HG03565 (cell line): ENCODE data around the gene ZNF3.

Source experiments
- ATAC-seq: cut with Tn5 transposase; IDR thresholded peaks from one replicate; pipeline ENCODE4 v1.9.1; 2021; ENCODE audit warnings: mild to moderate bottlenecking, moderate library complexity; ENCODE audit not compliant: unreplicated experiment

ZNF3 gene

DNA sequence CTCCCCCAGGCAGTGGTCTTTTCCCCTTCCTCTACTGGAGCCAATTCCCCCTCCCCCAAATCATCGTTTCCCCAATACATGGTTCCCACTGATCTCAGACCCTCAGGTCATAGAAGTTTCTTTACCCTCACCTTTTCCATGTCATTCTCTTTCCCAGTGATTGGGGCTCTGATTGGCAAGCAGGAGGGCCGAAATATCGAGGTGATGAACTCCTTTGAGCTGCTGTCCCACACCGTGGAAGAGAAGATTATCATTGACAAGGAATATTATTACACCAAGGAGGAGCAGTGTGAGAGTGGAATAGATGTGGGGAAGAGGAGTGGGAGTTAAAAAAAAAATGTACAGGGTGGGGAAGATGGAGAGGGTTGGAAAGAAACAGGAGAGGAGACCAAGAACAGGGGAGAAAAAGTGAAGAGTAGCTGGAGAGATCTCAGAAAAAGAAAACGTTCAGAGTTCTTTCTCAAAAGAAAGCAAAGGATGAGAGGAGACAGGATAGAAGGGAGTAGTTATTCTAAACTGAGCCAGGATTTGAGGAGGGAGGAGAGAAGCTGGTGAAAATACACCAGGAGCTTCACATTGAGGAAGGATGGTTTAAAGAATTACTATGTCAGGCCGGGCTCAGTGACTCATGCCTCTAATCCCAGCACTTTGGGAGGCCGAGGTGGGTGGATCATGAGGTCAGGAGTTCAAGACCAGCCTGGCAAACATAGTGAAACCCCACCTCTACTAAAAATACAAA lies 8.1 kb upstream of the ZNF3 start:
- no peak for ATAC-seq

DNA sequence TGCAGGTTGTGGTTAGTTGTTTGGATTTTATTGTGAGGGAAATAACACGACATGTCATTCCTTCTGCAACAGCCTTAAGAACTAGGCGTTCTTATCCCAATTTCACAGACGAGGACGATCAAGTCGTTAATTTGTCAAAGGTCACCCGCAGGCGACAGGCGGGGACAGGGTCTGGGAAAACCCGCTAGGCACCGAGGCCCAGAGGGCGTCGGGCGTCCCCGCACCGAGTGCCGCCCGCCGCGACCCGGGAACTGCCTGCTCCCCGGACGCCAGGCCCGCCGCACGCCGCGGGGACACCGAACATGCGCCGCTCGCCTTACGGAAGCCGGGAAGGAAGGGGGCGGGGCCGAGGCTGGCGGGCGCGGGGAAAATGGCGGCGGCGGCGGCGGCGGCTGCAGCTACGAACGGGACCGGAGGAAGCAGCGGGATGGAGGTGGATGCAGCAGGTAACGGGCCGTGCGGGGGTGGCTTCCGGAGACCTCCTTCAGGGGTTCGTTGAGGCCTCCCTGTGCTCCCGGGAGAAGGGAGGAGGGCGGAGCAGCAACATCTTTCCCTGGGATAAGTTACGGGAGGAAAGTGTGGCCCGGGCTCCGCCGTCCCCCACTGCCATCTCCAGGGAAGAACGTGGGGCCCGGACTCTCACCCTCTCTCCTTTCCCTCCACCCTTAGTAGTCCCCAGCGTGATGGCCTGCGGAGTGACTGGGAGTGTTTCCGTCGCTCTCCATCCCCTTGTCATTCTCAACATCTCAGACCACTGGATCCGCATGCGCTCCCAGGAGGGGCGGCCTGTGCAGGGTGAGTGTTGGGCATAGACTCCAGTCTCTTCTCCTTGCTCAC lies 7.3 kb upstream of the ZNF3 start, which contains the start of gene COPS6:
TSS of gene COPS6 (plus strand) at position 349 of the 837 bp plus-strand sequence. CDS start at position 371, 22 bp downstream.
- no peak for ATAC-seq

DNA sequence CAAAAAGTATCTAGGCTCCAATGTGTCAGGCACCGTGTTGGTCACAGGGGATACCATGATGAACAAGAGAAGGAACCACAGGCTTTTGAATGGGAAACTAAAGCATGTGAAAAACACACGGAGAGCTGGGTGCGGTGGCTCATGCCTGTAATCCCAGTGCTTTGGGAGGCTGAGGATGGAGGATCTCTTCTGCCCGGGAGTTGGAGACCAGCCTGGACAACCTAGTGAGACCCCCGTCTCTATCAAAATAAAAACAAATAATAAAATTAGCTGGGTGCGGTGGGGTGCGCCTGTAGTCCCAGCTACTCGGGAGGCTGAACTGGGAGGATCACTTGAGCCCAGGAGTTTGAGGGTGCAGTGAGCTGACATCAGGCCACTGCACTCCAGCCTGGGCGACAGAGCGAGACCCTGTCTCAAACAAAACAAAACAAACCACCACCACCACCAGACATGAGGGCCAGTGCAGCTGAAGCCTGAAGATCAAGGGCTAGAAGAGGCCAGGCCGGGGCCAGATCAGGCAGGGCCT lies 6.6 kb upstream of the ZNF3 start:
- ATAC-seq = no peak

DNA sequence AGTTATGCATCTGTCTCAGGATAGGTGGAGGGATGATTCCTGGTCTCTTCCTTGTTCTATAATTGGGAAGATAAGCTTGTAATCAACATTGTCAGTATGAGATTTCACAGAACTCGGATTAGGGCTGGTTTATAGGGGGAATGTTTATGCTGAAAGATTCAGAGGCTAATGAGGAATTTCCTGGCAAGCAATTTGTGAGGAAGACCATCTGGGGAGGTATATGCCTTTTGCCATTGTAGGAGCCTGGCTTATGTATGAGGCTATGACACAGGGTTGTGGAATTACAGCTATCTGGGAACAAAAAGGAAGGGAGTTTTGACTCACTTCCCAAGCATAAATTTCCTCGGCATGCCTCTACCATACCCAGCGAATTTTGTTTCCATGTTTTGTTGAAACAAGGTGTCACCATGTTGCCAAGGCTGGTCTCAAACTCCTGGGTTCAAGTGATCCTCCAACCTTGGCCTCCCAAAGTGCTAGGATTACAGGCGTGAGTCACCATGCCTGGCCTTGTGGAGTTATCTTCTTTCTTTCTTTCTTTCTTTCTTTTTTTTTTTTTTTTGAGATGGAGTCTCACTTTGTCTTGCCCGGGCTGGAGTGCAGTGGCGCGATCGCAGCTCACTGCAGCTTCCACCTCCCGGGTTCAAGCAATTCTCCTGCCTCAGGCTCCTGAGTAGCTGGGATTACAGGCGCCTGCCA lies 5.7 kb upstream of the ZNF3 start:
- ATAC-seq = no peak

DNA sequence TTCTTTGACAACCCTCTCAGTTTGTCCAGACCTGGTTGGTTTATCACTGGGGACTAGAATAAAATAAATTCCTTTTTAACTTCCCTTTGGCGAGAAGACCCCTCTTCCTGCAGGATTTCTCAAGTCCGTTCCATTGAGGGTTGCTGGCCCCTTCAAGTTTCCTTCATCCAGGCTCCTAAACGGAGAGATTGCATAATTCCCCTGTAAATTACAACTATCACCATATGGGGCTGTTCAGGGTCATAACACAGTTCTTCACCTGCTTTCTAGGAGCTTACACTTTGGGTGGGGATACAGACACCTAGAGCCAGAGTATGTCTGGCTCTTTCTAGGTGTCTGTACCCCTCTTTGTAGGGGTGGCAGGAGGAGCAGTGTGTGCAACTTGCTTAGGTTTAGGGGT lies 4.0 kb upstream of the ZNF3 start:
- no peak for ATAC-seq

DNA sequence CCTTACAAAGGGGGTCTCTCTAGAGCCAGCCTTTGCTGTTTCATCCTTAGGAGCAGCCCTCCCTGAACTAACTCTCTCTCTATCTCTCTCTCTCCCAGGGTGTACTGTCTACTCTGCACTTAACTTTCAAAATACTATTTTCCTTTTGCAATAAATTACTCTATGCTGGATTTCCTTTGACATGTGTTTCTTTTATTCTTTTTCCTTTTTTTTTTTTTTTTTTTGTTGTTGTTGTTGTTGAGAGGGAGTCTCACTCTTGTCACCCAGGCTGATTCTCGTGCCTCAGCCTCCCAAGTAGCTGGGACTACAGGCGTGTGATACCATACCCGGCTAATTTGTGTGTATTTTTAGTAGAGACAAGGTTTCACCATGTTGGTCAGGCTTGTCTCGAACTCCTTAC lies 1.5 kb upstream of the ZNF3 start:
- no peak for ATAC-seq

DNA sequence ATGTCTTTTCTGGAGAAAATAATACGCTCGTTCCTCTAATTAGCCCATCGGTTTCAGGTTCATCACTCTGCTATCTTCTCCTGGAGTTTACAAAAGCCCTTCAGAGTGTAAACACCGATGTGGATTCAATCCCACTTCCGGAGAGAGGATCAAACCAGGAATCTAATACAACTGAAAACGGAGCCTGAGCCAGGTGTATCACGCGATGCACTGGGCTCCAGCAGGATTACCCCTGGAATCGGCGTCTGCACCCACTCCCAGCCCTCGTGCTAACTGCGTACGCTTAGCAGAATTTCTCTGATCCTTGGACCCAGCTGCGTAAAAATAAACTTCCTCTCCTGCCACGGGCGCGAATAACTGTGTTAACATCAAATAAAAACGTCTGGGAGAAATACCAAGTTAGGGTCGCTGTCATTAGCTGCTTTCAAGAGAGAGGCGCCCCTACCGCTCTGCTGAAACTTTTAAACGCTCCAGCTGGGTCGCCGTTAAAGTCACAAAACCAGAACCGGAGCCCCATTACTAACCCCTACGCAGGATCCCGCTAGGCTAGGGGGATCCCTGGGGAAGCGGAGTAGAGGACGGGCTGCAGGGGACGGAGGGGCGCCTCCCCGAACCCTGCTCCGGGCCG lies 502 bp downstream of the ZNF3 start:
- no peak for ATAC-seq

DNA sequence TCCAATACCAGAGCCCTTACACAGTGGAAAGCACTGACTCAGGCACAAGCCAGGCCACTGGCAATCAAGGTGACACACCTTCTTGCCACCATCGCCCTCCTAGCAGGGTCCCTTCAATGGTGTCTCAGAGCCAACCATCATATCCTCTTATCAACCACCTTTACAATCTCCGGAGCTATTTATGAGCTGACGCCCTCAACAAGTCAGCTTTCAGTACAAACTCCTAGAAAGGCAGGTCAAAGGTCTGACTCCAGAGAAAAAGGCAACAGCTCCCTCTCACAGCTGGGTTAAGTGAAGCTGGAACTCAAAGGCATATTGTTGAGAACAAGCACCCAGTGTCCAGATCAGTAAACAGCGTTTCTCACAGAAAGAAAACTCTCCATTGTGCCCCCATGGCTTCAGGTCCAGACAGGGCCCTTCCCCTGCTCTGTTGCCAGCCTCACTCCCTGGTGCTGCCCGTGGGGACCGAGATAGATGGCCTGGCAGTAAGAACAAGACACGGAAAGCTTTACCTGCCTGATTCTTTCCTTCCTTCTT lies 2.4 kb downstream of the ZNF3 start:
- ATAC-seq = no peak

DNA sequence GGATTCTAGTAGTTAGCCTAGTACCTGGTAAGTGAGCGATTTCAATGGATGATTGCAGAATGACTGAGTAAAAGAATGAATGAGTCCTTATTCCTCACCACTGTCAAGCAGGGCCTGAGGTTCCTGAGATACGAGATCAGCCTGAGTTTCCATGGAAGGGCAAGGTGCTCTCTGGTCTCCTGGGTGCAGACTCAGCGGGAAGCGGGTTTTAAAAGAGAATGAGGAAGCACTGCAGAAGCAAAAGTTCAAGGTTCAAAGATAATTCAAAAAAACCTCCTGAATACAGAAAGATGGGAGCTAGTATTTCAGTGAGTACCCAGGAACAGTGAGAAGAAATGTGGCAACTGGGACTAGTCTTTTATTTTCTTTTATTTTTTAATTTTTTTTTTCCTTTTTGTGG lies 4.3 kb downstream of the ZNF3 start:
- no peak for ATAC-seq

DNA sequence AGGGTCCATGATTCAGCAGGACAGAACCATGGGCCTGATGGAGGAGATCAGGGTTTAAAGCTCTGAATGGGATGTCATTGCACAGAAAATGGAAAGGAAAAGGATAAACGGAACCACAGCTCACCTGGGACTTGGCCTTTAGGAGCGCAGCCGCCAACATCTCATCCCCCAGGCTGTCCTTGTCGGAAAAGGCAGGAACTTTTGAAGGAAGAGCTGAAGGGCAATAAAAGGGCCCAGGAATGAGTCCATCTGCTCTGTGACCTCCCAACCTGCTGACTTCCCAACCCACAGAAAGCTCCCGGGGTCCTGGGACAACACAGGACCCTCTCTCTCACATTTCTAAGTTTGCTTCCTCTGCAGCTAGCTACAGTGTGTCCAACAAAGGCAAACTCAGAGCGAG lies 6.1 kb downstream of the ZNF3 start:
- ATAC-seq = no peak

DNA sequence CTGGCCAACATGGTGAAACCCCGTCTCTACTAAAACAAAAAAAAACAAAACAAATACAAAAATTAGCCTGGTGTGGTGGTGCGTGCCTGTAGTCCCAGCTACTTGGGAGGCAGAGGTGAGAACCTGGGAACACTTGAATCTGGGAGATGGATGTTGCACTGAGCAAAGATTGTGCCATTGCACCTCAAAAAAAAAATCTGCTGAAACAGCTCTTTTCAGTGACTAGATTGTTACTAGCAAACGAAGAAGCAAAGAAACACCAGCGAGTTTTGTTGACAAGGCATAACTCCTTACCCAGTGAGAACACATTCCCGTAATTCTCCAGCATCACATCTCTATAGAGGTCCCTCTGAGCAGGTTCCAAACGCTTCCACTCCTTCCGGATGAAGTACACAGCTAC lies 6.7 kb downstream of the ZNF3 start:
- no peak for ATAC-seq

DNA sequence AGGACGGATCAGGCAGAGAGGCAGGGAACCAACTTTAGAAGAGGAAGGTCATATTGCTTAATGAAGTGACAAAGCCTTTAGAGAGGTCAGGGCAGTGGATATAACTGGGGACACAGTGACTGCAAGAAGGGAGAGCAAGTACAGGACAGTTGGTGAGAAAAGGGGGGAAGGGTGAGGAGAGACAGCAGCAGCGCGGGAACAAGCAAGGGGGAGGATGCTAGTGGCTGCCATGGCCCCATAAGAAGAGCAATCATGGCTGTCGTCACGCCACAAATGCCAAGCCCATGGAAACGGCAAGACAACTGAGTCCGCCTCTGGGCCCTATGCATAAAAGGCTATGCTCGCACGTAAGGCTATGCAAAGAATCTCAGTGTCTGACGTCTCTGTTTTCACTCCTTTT lies 9.1 kb downstream of the ZNF3 start:
- no peak for ATAC-seq

DNA sequence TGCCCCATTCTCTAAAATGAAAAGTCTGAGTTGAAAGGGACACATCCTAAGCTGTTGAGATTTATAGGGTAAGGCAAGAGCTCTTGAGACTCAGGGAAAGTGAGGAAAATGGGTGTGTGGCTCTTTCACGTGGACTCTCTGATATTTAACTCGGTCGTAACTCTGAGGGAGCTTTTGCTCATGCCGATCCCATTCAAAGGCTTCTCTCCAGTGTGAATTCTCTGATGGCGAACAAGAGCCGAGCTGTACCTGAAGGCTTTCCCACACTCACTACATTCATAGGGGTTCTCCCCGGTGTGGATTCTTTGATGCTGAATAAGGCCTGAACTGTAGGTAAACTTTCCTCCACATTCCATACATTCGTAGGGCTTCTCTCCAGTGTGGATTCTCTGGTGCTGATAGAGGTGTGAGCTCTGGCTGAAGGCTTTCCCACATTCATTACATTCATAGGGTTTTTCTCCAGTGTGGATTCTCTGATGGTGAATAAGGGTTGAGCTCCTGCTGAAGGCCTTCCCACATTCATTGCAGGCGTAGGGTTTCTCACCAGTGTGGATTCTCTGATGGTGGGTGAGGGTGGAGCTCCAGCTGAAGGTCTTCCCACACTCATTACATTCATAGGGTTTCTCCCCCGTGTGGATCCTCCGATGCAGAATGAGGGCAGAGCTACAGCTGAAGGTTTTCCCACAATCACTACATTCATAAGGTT lies 10.4 kb downstream of the ZNF3 start:
- ATAC-seq = no peak

DNA sequence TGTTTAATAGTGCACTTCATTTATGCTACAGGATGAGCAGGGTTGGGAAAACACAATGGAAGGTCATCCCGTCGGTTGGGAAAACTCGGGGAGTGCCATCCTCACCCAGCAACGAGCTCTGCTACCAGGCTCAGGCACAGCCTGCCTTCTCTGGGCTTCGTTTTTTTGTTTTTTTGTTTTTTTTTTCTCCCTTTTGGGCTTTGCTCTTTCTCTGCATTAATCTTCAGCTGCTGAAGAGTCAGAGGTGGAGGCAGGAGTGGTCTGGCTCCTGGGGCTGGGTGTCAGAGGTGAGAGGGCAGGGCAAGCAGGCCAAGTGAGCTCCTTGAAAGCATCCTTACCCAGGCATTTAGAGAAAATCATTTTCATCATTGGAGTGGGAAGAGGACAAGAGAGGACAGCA lies 11.5 kb downstream of the ZNF3 start:
- ATAC-seq = no peak

DNA sequence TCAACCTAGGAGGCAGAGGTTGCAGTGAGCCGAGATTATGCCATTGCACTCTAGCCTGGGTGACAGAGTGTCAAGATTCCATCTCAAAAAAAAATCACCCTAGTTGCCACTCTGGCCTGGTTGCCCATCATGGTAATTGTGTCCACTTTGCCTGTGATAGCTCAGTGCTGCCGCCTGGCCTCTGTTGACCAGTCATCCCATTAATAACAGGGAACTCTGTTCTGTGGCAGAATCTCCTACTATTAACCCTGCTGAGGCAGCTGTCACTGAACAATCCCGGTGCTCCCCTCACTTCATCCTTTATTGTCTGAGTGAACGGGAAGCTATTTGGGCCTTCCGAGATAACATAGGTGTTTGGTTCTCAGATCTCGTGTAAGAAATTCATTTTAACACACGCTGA lies 14.6 kb downstream of the ZNF3 start:
- no peak for ATAC-seq

DNA sequence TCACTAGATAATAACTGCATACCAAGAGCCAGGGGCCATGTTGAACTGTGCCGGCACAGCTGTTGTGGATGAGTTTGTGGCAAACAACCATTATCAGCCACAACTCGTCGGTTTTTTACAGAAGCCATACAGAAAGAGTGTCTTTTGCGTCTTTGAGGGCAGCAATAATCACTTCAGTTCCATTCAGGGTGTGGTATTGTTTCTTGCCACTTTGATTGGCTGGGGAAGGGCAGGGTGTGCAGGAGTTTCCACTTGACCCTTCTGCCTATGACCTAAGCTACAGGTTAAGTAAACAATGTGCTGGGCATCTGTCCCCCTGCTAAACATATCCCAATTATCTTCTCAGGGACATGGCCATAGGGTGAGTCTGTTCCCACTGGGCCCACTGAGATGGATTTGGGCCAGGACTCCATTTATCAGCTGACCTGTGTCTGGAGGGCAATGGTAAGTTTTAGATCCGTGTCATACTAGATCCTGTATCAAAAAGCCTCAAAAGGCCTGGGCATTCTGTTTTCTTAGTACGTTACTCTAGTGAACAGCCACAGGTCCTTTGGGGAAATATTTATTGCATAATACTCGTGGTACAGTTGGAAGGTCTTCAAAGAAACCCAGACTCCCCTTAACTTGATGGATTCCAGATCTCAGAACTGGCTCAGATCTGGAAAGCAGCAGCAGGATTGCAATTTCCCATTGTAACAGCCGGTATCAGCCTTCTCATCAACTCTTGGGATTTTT lies 15.9 kb downstream of the ZNF3 start:
- ATAC-seq = no peak

DNA sequence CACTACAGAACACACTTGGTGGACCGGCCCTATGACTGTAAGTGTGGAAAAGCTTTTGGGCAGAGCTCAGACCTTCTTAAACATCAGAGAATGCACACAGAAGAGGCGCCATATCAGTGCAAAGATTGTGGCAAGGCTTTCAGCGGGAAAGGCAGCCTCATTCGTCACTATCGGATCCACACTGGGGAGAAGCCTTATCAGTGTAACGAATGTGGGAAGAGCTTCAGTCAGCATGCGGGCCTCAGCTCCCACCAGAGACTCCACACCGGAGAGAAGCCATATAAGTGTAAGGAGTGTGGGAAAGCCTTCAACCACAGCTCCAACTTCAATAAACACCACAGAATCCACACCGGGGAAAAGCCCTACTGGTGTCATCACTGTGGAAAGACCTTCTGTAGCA lies 17.4 kb downstream of the ZNF3 start:
- ATAC-seq = no peak

DNA sequence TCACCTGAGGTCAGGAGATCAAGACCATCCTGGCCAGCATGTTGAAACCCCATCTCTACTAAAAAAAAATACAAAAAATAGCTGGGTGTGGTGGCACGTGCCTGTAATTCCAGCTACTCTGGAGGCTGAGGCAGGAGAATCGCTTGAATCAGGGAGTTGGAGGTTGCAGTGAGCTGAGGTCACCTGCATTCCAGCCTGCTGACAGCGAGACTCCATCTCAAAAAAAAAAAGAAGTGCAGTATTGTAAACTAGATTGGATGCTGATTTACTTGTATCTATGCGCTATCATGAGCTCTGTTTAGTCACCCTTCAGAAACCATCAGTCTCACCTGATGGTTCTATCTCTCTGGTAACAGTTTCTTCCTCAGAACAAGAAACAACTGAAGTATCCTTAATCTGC lies 18.1 kb downstream of the ZNF3 start:
- ATAC-seq = no peak

DNA sequence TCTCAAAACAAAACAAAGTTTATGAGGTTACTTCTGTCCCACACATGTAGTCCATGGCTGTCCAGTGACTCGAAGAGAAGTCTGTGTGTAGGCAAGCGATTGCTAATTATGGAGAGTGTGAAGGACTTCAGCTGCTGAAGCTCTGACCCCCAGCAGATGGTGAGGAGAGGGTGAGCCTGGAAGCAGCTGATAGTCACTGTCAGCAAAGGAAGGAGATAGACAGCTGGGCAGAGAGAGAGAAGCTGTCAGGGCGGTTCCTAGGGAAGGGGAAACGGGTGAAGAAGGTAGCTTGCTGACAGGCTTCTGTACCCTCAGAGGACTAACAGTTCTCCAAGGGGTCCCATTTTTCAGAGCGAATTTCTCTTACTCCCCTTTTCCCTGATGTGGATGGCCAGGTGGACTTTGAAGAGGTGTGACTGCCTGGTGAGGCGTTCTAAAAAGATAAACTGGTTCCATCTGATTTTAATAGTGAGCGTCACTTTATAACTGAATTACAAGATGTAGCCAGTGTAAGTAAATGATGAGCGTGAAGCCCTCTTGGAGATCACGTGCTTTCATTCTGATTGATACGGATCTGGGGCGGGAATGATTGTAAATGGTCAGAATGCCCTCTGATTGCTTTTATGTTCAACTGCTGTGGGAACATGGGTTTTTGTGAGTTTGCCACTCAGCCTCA lies 19.9 kb downstream of the ZNF3 start:
- no peak for ATAC-seq
